ENCODE data around the gene SEMA3F. TPM values are rescaled to one million over a fixed set of nuclear protein-coding genes. Genes with fewer than 3 reads are reported as not detected.

The SEMA3F gene
- total and polyA plus RNA-seq, 10 of the 15 experiments (the other 5 are each of a cell fraction or from before 2014, with no cell fraction given), result 0.08 to 0.28 (median 0.12) TPM; not detected in 6

GRCh38 chr3:50121072-50122032 is 33.8 kb upstream of the SEMA3F start (continued):
- TF ChIP-seq ZNF687 (IDR thresholded peaks at IDR 0.05), result no peak
- TF ChIP-seq CREM (IDR thresholded peaks at IDR 0.05; ENCODE audit: low read depth), result no peak
- TF ChIP-seq NR2C2 (IDR thresholded peaks at IDR 0.05; ENCODE audit: borderline replicate concordance, control insufficient read depth, insufficient read length, low read depth), result no peak
- TF ChIP-seq ZBTB33 (IDR thresholded peaks at IDR 0.05), result no peak
- TF ChIP-seq ZNF274 (IDR thresholded peaks at IDR 0.05; ENCODE audit: insufficient read depth, insufficient read length), result no peak
- TF ChIP-seq USF2 (IDR thresholded peaks at IDR 0.05; ENCODE audit: borderline replicate concordance, low read depth, low read length), result no peak
- no peak for TF ChIP-seq TAF1 (IDR thresholded peaks at IDR 0.05; ENCODE audit: borderline replicate concordance, low read depth, low read length)
- no peak for TF ChIP-seq NKRF (conservative IDR thresholded peaks at IDR 0.05)
- no peak for TF ChIP-seq FOXK2 (IDR thresholded peaks at IDR 0.05)
- no peak for TF ChIP-seq E2F8 (IDR thresholded peaks at IDR 0.05; ENCODE audit: low read depth, partially characterized antibody)
- TF ChIP-seq SMAD5 (IDR thresholded peaks at IDR 0.05; ENCODE audit: low read depth), result peak; percentile 10; the same call in 1 of the 2 replicates
- no peak for TF ChIP-seq FOS (IDR thresholded peaks at IDR 0.05; ENCODE audit: borderline replicate concordance, extremely low read depth, insufficient read length)
- peak; percentile 3 for TF ChIP-seq POLR2AphosphoS5 (IDR thresholded peaks at IDR 0.05; ENCODE audit: low read length)
- no peak for TF ChIP-seq HCFC1 (IDR thresholded peaks at IDR 0.05; ENCODE audit: low read length)
- TF ChIP-seq BACH1 (IDR thresholded peaks at IDR 0.05; ENCODE audit: borderline replicate concordance), result no peak
- no peak for TF ChIP-seq EED (IDR thresholded peaks at IDR 0.05; ENCODE audit: low read depth)
- TF ChIP-seq NFIC (IDR thresholded peaks at IDR 0.05; ENCODE audit: low read depth, low read length), result no peak
